Psoas muscle (tissue), 8 donors: ENCODE data around the gene GFAP. TPM values are rescaled to one million over a fixed set of nuclear protein-coding genes. Genes with fewer than 3 reads are reported as not detected.

Source experiments
- ATAC-seq, 4 donors: fragments of 200-7000 bp; cut with Tn5 transposase; one replicate each; pipeline ENCODE4 v1.9.1; 2020; ENCODE audit warnings: moderate library complexity in 3 of 4, mild to moderate bottlenecking in 2 of 4
- DNase-seq, 2 donors: peaks; one replicate each; pipeline ENCODE4 v3.0.0-alpha.2; 2020
- H3K27ac ChIP-seq: fragments of 200-600 bp; one replicate; pipeline ENCODE4 v1.8.0; 2022
- H3K27me3 ChIP-seq, 3 donors: fragments of 200-600 bp in 1 of 3; one replicate each; pipeline versions ENCODE4 v1.6.1 to v1.8.0; 2013 to 2022; ENCODE audit warnings: low read length in 2 of 3, mild to moderate bottlenecking in 2 of 3, moderate library complexity in 1 of 3; ENCODE audit not compliant: insufficient read depth in 3 of 3
- H3K36me3 ChIP-seq, 2 donors: fragments of 200-600 bp in 1 of 2; one replicate each; pipeline versions ENCODE4 v1.6.1 to v1.8.0; 2013 to 2022; ENCODE audit warnings: low read depth in 1 of 2, mild to moderate bottlenecking in 1 of 2, moderate library complexity in 1 of 2; ENCODE audit not compliant: insufficient read depth in 1 of 2
- H3K4me1 ChIP-seq: fragments of 200-600 bp; one replicate; pipeline ENCODE4 v1.8.0; 2022
- H3K4me3 ChIP-seq: fragments of 200-600 bp; one replicate; pipeline ENCODE4 v1.8.0; 2022; ENCODE audit warnings: mild to moderate bottlenecking
- H3K9me3 ChIP-seq: fragments of 200-600 bp; one replicate; pipeline ENCODE4 v1.8.0; 2022
- WGBS, 3 donors: extraction: QIAGEN DNeasy Blood & Tissue Kit; methylation state at CpG; one replicate each; pipeline versions ENCODE4 v1.1.6 to v1.1.7; 2013; 5-methylcytosine and 5-hydroxymethylcytosine counted together
- intact Hi-C, 2 donors: fragments of 100-400 bp; cut with DNase I; formaldehyde crosslinking; loops; one replicate each; pipeline versions ENCODE4 v1.11.0 to v1.14.2; 2022
- polyA plus RNA-seq, 3 donors: library from polyadenylated mRNA; stranded (reverse); fragments of 200-250 nt; gene quantifications; one replicate each; pipeline ENCODE4 v1.2.3, GENCODE V29; 2013
- total RNA-seq, 4 donors: library from RNA; stranded (reverse); fragmentation: NEBNext Ultra II Directional in 2 of 4; extraction: Animal tissue kit (Norgen Biotek cat#: 25700) in 2 of 4; gene quantifications; one replicate each; pipeline versions ENCODE4 v1.2.1 to v1.2.4, GENCODE V29; 2021 to 2023
- TF ChIP-seq, protein P1 (sequence below): fragments of 200-600 bp; IDR thresholded peaks from one replicate; pipeline ENCODE4 v1.8.0; 2022; ENCODE audit warnings: antibody characterized with exemption
- donor health status: healthy with polysubstance abuse.
- donor health status: DM: no; HTN: no; CAD: no; lungs with moderate emphysema.
- donor health status: Bipolar disorder and iron deficiency.
- donor health status: healthy.
- donor health status: DM: yes; HTN: yes; CAD: no.
- donor health status: DM: no; HTN: no; CAD: no.
- donor health status: DM: no; HTN: no; CAD: no.
- donor health status: DM: yes; HTN: yes; CAD: no.

The GFAP gene
- total and polyA plus RNA-seq, 7 donors = 0.11 to 0.54 (median 0.43) TPM; not detected in 3

GRCh38 chr17:44914698-44915271 is 515 bp downstream of the GFAP start:
- no peak for DNase-seq
- H3K27ac ChIP-seq = no peak overlapping the region
- H3K27me3 ChIP-seq = peaks cover 0 to 29% (median 7%) of the 10 kb centered on the region in 3 donors
- H3K36me3 ChIP-seq = no peaks in the 10 kb centered on the region
- no peak for ATAC-seq
- intact Hi-C loops = loop anchor here in 1 of 2 donors (10.0 kb wide), 1 partner anchor 280 kb away; no protein-coding TSS in a partner anchor
- H3K4me1 ChIP-seq = no peaks in the 10 kb centered on the region
- TF ChIP-seq, protein P1, sequence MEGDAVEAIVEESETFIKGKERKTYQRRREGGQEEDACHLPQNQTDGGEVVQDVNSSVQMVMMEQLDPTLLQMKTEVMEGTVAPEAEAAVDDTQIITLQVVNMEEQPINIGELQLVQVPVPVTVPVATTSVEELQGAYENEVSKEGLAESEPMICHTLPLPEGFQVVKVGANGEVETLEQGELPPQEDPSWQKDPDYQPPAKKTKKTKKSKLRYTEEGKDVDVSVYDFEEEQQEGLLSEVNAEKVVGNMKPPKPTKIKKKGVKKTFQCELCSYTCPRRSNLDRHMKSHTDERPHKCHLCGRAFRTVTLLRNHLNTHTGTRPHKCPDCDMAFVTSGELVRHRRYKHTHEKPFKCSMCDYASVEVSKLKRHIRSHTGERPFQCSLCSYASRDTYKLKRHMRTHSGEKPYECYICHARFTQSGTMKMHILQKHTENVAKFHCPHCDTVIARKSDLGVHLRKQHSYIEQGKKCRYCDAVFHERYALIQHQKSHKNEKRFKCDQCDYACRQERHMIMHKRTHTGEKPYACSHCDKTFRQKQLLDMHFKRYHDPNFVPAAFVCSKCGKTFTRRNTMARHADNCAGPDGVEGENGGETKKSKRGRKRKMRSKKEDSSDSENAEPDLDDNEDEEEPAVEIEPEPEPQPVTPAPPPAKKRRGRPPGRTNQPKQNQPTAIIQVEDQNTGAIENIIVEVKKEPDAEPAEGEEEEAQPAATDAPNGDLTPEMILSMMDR = no peak
- no peak overlapping the region for H3K4me3 ChIP-seq
- no peaks in the 10 kb centered on the region for H3K9me3 ChIP-seq
- 55 to 61% (median 58%) methylated on average over 19 of the region's 19 CpGs for WGBS, 3 donors

DNA sequence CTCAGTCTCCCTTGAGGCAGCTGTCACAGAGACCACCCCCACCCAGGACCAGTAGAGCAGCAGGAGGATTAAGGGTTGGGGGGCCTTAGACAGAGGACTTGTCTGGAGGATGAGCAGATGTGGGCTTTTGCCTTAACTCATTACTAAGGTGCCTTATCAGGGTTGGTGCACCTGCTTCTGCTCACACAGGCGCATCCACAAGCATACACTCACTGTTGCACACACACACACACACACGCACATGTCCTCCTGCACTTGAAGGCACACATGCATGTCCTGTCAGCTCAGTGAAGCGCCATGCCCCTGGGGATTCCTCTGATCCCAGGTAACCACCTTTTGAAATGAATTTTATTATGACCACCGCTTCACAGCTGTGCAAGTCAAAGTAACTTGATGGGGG is 1.2 kb downstream of the GFAP start:
- WGBS, 3 donors = 87 to 93% (median 91%) methylated on average over 4 of the region's 4 CpGs
- TF ChIP-seq, protein P1 = no peak
- H3K4me3 ChIP-seq = no peak overlapping the region
- no peak for DNase-seq
- intact Hi-C loops = loop anchor here in 1 of 2 donors (10.0 kb wide), 1 partner anchor 281 kb away; no protein-coding TSS in a partner anchor
- H3K27ac ChIP-seq = no peak overlapping the region
- ATAC-seq = no peak
- H3K9me3 ChIP-seq = no peaks in the 10 kb centered on the region
- no peaks in the 10 kb centered on the region for H3K36me3 ChIP-seq
- no peaks in the 10 kb centered on the region for H3K4me1 ChIP-seq
- peaks cover 0 to 29% (median 8%) of the 10 kb centered on the region in 3 donors for H3K27me3 ChIP-seq

DNA sequence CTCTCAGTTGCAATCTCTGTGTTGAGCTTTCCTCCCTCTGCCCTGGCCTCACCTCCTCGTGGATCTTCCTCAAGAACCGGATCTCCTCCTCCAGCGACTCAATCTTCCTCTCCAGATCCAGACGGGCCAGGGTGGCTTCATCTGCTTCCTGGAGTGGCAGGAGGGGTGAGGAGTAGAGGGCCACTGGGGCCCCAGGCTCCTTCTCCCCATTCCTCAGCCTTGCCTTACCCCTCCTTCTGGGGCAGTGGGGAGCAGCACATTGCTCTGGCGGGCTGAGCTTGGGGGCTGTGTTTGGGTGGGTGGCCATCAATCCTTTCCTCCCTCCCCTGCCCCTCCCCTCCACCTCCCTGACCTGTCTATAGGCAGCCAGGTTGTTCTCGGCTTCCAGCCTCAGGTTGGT is 1.6 kb downstream of the GFAP start:
- ATAC-seq = no peak
- H3K4me3 ChIP-seq = no peak overlapping the region
- intact Hi-C loops = loop anchor here in 1 of 2 donors (10.0 kb wide), 1 partner anchor 281 kb away; no protein-coding TSS in a partner anchor
- H3K9me3 ChIP-seq = no peaks in the 10 kb centered on the region
- no peak overlapping the region for H3K27ac ChIP-seq
- DNase-seq = no peak
- H3K36me3 ChIP-seq = no peaks in the 10 kb centered on the region
- H3K4me1 ChIP-seq = no peaks in the 10 kb centered on the region
- H3K27me3 ChIP-seq = peaks cover 0 to 29% (median 8%) of the 10 kb centered on the region in 3 donors
- TF ChIP-seq, protein P1 = no peak
- 64 to 79% (median 76%) methylated on average over 6 of the region's 6 CpGs for WGBS, 3 donors

DNA sequence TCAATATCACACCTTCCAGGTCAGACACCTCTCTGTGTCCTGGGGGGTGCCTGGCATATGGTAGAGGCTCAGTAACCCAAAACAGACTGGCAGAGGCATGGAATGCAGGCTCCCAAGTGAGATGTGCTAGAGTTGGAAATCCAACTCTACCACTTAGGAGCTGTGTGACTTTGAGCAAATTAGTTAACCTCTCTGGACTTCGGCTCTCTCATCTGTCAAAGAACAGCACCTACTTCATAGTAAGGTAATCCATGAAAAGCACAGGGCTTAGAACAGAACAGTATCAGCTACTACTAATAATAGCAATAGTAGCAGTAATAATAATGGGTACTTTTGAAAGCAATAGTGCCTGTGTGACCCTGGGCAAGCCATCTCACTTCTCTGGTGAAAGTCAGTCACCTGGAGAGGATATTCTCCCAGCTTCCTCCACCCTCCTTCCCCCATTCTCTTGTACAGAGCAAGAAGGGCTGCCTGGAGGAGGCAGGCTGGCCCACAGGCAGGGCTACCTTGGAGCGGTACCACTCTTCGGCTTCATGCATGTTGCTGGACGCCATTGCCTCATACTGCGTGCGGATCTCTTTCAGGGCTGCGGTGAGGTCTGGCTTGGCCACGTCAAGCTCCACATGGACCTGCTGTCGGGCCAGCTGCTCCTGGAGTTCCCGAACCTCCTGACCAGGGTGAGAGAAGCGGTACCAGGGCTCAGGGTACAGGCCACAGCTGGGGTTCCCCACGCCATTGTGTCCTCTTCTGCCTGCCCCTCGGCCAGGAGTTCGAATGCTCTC is 2.3 kb downstream of the GFAP start:
- Histone ChIP-seq H3K9me3 (no peaks in the 10 kb centered on the region), H3K27ac (no peak overlapping the region), H3K36me3 (no peaks in the 10 kb centered on the region), H3K4me1 (no peaks in the 10 kb centered on the region), H3K27me3 (peaks cover 0 to 29% (median 8%) of the 10 kb centered on the region in 3 donors), H3K4me3 (no peak overlapping the region)
- intact Hi-C loops = loop anchor here in 1 of 2 donors (10.0 kb wide), 1 partner anchor 282 kb away; no protein-coding TSS in a partner anchor
- WGBS, 3 donors = 85 to 89% (median 86%) methylated on average over 14 of the region's 14 CpGs
- DNase-seq = no peak
- TF ChIP-seq, protein P1 = no peak
- no peak for ATAC-seq
